IPS-NIHi11 (cell line): Measurements from ENCODE around the gene ZNF148.
A peak's percentile ranks its signal among the peaks of the same experiment; 100 is the strongest.
"Not testable (repeated sequence)": the region's sequence is repeated elsewhere in the genome, so short reads cannot be mapped to it uniquely, and the experiment has no call there.

Source experiments
- DNase-seq: peaks from one replicate; pipeline ENCODE4 v3.0.0; 2012; ENCODE audit warnings: mixed read lengths, low spot score

ZNF148 gene

GRCh38 chr3:125374501-125374995, 577 bp downstream of the ZNF148 start:
- peak; percentile 82 for DNase-seq

- DNase-seq: no peak
These were observed 7.5 kb downstream of the ZNF148 start for GRCh38 chr3:125367403-125368230.

GRCh38 chr3:125366132-125366531, 9.0 kb downstream of the ZNF148 start:
- no peak for DNase-seq

DNA sequence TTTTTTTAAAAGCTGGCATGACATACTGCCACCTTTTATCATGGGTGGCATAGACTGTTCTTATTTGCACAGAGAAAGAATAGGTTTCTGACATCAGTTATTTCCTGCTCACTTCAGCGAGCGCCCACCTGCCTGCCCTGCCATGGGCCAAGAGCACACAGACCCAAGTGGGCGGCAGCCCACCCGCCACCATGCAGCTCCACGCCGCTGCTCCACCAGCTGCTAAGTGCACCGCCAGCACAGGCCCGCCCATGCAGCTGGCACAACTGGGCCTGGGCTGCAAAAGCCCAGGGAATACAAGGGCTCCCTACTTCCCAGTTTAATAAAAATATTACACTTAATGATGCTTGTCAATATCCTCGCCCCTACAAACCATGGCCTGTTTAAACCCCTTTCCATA, 15.4 kb downstream of the ZNF148 start:
- DNase-seq: no peak

DNA sequence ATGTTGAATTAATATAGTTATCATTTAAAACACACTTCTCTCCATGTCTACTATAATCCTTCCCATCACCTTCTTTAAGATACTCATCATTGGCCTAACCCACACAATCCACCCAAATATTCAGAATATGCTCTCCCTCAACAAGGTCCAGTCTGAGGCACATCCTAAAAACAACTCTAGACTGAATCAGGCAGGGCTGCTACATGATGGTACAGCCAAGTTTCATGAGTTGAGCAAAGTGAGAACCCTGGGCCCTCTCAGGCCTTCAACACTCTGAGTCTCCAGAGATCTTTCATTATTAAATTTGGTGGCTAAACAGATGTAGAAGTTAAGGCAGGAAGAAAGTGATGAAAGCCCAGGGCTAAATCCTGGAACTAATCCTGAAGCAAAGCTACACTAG, 16.2 kb downstream of the ZNF148 start:
- DNase-seq: no peak

DNA sequence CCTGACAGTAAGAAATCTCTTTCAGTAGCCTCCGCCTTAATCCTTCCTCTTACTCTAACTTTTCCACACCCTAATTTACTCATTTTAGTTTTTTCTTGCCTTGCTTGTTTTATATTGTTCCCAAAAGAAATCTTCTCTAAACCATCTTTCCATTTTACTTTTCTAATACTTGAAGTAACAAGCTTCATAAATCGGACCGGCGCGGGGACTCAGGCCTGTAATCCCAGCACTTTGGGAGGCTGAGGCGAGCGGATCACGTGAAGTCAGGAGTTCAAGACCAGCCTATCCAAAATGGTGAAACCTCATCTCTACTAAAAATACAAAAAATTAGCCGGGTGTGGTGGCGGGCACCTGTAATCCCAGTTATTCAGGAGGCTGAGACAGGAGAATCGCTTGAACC, 17.3 kb downstream of the ZNF148 start:
- DNase-seq: no peak

- DNase-seq: peak; percentile 78
These were observed 18.0 kb downstream of the ZNF148 start for GRCh38 chr3:125357032-125357658.

DNA sequence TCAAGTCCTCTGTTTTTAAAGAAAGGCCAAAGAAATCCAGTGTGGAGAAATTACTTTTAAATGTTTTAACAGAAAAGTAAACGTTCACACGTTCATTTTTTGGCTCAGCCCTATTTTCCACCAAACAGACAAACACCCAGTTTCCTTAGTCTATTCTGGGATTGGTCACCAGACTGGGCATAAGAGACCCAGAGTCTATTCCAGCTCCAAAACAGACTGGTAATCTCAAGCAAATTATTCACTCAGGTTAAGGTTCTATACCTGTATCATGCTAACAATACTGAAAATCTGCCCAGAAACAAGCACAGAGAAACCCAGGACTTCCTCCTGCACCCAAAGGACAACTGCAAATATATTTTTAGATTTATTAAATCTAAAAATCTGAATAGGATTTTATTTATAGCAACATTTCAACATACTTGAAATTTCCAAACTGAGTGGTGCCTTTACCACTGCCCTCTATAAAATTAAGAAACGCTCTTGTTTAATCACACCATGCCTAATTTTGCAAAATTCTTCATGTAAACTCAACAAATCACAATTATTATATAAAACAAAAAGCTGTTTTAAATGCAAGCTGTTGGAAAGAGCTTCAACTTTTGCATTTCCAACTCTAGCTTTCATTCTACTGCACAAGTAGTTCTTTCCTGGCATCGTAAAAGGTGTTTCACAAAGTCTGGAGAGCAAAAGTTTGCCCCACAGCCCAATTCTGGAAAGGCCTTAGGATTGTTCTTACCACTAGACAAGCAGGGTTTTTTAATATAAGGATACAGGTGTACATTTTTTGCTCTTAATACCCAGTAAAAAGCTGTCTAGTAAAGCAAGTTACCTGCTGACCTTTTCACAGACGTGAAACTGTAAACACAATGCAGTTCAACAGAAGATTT, 18.7 kb downstream of the ZNF148 start:
- DNase-seq: no peak

DNA sequence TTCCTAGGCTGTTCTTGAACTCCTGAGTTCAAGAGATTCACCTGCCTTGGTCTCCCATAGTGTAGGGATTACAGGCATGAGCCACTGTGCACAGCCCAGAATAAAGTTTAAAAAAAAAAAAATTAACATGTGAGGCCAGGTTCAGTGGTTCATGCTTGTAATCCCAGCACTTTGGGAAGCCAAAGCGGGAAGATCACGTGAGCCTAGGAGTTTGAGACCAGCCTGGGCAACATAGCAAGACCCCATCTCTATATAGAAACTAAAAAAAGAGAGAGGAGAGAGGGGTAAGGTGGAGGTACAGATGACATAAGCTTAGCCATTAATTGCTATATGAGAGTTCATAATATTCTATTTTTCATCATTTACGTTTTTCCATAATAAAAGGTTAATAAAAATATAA, 21.5 kb downstream of the ZNF148 start:
- no peak for DNase-seq

- no peak for DNase-seq
These were observed 22.0 kb downstream of the ZNF148 start for GRCh38 chr3:125353128-125353527.

DNA sequence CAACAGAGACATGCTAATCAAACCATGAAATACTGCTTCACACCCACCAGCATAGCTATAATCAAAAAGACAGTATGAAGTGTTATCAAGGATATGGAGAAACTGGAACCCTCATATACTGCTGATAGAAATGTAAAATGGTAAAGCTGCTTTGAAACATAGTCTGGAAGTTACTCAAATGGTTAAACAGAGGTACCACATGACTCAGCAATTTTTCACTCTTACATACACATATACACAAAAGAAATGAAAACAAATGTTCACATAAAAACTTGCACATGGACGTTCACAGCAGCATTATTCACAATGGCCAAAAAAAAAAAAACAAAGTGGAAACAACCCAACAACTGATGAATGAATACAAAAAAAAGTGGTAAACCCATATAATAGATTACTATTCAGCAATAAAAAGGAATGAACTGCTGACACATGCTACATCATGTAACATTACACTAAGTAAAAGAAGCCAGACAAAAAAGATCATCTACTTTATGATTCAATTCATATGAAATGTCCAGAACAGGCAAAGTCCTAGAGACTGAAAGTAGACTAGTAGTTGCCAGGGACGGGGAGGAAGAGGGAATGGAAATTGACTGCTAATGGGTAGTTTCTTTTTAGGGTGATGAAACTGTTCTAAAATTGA, 23.2 kb downstream of the ZNF148 start:
- DNase-seq: no peak

- DNase-seq: no peak
These were observed 24.0 kb downstream of the ZNF148 start for GRCh38 chr3:125351152-125351551.

DNA sequence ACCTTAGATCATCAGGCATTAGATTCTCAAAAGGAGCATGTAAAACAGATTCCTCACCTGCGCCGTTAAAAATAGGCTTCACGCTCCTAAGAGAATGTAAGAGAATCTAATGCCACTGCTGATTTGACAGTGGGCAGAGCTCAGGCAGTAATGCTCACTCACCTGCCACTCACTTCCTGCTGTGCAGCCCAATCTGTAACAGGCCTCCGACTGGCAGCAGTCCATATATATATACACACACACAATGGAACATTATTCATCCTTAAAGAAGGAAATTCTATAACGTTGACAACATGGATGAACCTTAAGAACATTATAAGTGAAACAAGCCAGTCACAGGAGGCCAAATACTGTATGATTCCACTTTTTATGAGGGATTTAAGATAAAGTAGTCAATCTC, 24.5 kb downstream of the ZNF148 start:
- DNase-seq: no peak

DNA sequence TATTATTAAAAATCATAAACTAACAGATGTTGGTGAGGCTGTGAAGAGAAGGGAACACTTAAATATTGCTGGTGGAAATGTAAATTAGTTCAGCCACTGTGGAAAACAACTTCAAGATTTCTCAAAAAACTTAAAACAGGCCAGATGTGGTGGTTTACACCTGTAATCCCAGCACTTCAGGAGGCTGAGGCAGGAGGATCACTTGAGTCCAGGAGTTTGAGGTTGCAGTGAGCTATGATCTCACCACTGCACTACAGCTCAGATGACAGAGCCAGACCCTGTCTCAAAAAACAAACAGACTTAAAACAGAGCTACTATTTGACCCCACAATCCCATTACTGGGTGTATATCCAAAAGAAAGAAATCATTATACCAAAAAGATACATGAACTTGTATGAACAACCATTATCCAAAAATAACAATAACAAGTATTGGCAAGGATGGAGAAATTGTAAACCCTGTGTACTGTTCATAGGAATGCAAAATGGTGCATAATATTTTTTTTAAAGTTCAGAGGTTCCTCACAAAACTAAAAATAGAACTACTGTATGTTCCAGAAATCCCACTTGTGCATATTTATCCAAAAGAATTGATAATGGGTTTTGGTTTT, 25.5 kb downstream of the ZNF148 start:
- no peak for DNase-seq

DNA sequence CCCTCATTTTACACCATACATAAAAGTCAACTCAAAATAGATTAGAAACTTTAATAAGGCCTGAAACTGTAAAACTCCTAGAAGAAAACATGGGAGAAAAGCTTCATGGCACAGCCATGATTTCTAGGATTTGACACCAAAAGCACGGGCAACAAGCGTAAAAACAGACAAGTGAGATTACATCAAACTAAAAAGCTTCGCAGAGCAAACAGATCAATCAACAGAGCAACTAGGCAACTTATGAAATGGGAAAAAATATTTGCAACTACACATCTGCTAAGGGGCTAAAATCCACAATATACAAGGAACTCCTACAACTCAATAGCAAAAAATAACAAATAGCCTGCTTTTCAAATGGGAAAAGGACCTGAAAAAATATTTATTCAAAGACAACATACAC, 26.1 kb downstream of the ZNF148 start:
- DNase-seq: no peak

- not testable (repeated sequence) for DNase-seq
These were observed 31.8 kb downstream of the ZNF148 start for GRCh38 chr3:125343367-125343766.

- DNase-seq: no peak
These were observed 35.0 kb downstream of the ZNF148 start for GRCh38 chr3:125340121-125340520.

GRCh38 chr3:125337506-125337905, 37.6 kb downstream of the ZNF148 start:
- DNase-seq: no peak

- no peak for DNase-seq
These were observed 40.2 kb downstream of the ZNF148 start for GRCh38 chr3:125334675-125335560.

DNA sequence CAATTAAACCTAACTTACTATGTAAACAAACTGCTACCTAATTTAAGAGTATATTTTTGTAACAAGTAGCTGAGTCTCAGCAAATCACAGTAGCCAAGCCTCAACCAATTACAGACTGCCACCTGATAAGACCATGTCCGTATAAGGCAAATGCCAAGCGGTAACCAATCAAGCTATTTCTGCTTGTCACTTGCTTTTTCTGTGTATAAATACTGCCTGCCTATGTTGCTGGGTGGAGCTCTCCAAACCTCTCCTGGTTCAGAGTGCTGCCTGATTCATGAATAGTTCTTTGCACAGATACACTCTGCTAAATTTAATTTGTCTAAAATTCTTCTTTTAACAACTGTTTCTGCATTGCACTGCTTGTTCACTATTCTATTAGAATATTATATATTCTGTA, 42.6 kb downstream of the ZNF148 start:
- DNase-seq: no peak

DNA sequence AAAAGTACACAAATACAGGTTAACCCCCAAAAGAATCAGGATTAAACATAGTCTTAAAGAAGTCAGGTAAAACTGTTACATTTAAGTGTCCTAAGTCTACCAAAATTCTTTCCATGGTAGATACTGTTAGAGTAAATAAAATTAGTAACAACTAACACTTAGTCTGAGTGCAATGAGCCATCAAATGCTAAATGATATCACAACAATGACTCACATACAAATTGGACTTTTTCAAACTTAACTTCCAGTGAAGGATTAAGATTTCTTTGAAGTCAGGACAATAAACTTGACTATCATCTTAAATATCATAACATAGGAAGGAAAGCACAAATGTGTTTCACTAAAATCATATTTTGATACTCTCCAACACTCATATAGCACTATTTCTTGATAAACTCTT, 43.9 kb downstream of the ZNF148 start:
- no peak for DNase-seq
